A549 (cell line): ENCODE results near the gene PLEKHS1. TPM values are rescaled to one million over a fixed set of nuclear protein-coding genes. Genes with fewer than 3 reads are reported as not detected.

Experiments used
- ATAC-seq, 2 experiments: fragments of 200-7000 bp in 1 of 2; fragments of >200 bp in 1 of 2; cut with Nextera tagmentation in 1 of 2; cut with Tn5 transposase in 1 of 2; 3 replicates each; pipeline versions ENCODE4 v1.8.0 to v1.9.1; 2018 to 2020; ENCODE audit warnings: mild to moderate bottlenecking in 1 of 2, moderate library complexity in 1 of 2
- CTCF ChIA-PET: fragments of 300-600 bp; sonication (Branson Sonifier 250); formaldehyde crosslinking; extraction: SDS; loops from one replicate; lab custom pipeline; 2021; ENCODE audit warnings: antibody characterized with exemption, inconsistent platforms; lab: Yijun Ruan, JAX
- POLR2A ChIA-PET: fragments of 350-600 bp; formaldehyde crosslinking; extraction: SDS; loops from one replicate; lab custom pipeline; 2021; ENCODE audit warnings: antibody characterized with exemption, inconsistent platforms; lab: Yijun Ruan, JAX
- DNase-seq, 2 experiments: peaks; one replicate each; pipeline versions ENCODE4 v3.0.0 to v3.0.0-alpha.2; 2011 to 2016; ENCODE audit warnings: low read depth in 1 of 2, low spot score in 1 of 2
- FAIRE-seq: peaks from 2 replicates; lab custom pipeline; 2011; peaks lifted over from hg19 to GRCh38; lab: Jason Lieb, UNC
- H3K27ac ChIP-seq, 2 experiments: fragments of >200 bp; sonication (Bioruptor Twin); formaldehyde crosslinking; 3 replicates each; pipeline ENCODE4 v1.5.1; 2016 to 2017
- H3K4me1 ChIP-seq: fragments of >200 bp; sonication (Bioruptor Twin); formaldehyde crosslinking; 3 replicates; pipeline ENCODE4 v1.6.1; 2016
- H3K4me2 ChIP-seq: fragments of >200 bp; sonication (Bioruptor Twin); formaldehyde crosslinking; 3 replicates; pipeline ENCODE4 v1.6.1; 2016
- H3K4me3 ChIP-seq: fragments of >200 bp; sonication (Bioruptor Twin); formaldehyde crosslinking; 3 replicates; pipeline ENCODE4 v1.5.1; 2016
- H3K9me3 ChIP-seq: fragments of >200 bp; sonication (Bioruptor Twin); formaldehyde crosslinking; 3 replicates; pipeline ENCODE4 v1.6.1; 2016
- ATOH8 ChIP-seq: fragments of 250-450 bp; sonication (Bioruptor Pico); IDR thresholded peaks from 2 replicates; pipeline ENCODE4 v1.5.0; 2020; ENCODE audit warnings: low read depth, mild to moderate bottlenecking, moderate library complexity
- BCL3 ChIP-seq: fragments of >200 bp; sonication (Bioruptor Twin); formaldehyde crosslinking; IDR thresholded peaks from 3 replicates; pipeline ENCODE4 v1.6.1; 2016
- BHLHE40 ChIP-seq: IDR thresholded peaks from 2 replicates; pipeline ENCODE4 v1.6.1; 2012; ENCODE audit warnings: low read depth, low read length, inconsistent platforms
- CBX8 ChIP-seq: fragments of 200-600 bp; sonication (generic); IDR thresholded peaks from 2 replicates; pipeline ENCODE4 v1.6.1; 2016
- EHF ChIP-seq: fragments of 250-450 bp; sonication (Bioruptor Pico); IDR thresholded peaks from 2 replicates; pipeline ENCODE4 v1.5.0; 2020; ENCODE audit warnings: mild to moderate bottlenecking
- EHMT2 ChIP-seq: fragments of 200-600 bp; sonication (generic); IDR thresholded peaks from 2 replicates; pipeline ENCODE4 v1.6.1; 2016; ENCODE audit warnings: antibody characterized with exemption, low read depth, mild to moderate bottlenecking, moderate library complexity
- EP300 ChIP-seq, 2 experiments: fragments of >200 bp; sonication (Bioruptor Twin); formaldehyde crosslinking; IDR thresholded peaks; 2 replicates in 1 of 2; 3 replicates in 1 of 2; pipeline ENCODE4 v1.6.1; 2016 to 2017
- HMGXB4 ChIP-seq: fragments of 250-450 bp; sonication (Bioruptor Pico); IDR thresholded peaks from 2 replicates; pipeline ENCODE4 v1.5.0; 2021; ENCODE audit warnings: mild to moderate bottlenecking, moderate library complexity, borderline replicate concordance
- HOXB5 ChIP-seq: fragments of 250-450 bp; sonication (Bioruptor Pico); IDR thresholded peaks from 2 replicates; pipeline ENCODE4 v1.5.0; 2020; ENCODE audit warnings: mild to moderate bottlenecking, moderate library complexity
- JUN ChIP-seq, 2 experiments: fragments of >200 bp; sonication (Bioruptor Twin); formaldehyde crosslinking; IDR thresholded peaks; 2 replicates in 1 of 2; 3 replicates in 1 of 2; pipeline ENCODE4 v1.6.1; 2016 to 2017
- JUNB ChIP-seq: fragments of >200 bp; sonication (Bioruptor Twin); formaldehyde crosslinking; IDR thresholded peaks from 2 replicates; pipeline ENCODE4 v1.6.1; 2016
- KDM1A ChIP-seq: fragments of 200-600 bp; sonication (generic); IDR thresholded peaks from 2 replicates; pipeline ENCODE4 v1.6.1; 2016; ENCODE audit warnings: low read depth, mild to moderate bottlenecking
- MAFK ChIP-seq: fragments of 450-650 bp; IDR thresholded peaks from 2 replicates; pipeline ENCODE4 v1.6.1; 2014; ENCODE audit not compliant: partially characterized antibody
- MAZ ChIP-seq: fragments of 150-350 bp; IDR thresholded peaks from 2 replicates; pipeline ENCODE4 v1.6.1; 2014; ENCODE audit warnings: antibody characterized with exemption, low read depth, low read length, borderline replicate concordance
- NFE2L2 ChIP-seq: fragments of 150-350 bp; conservative IDR thresholded peaks from 2 replicates; pipeline ENCODE4 v1.6.1; 2014; ENCODE audit warnings: low read length
- NR3C1 ChIP-seq: fragments of >200 bp; sonication (Bioruptor Twin); formaldehyde crosslinking; IDR thresholded peaks from 3 replicates; pipeline ENCODE4 v1.6.1; 2017
- PHF8 ChIP-seq: fragments of 200-600 bp; sonication (generic); IDR thresholded peaks from 2 replicates; pipeline ENCODE4 v1.6.1; 2016; ENCODE audit warnings: low read depth, mild to moderate bottlenecking, antibody characterized with exemption, moderate library complexity, borderline replicate concordance
- RCOR1 ChIP-seq: fragments of 150-350 bp; IDR thresholded peaks from 2 replicates; pipeline ENCODE4 v1.6.1; 2014; ENCODE audit warnings: antibody characterized with exemption, low read length, low read depth
- ZSCAN20 ChIP-seq: fragments of 250-450 bp; sonication (Bioruptor Pico); IDR thresholded peaks from 2 replicates; pipeline ENCODE4 v1.8.0; 2022; ENCODE audit warnings: mild to moderate bottlenecking, moderate library complexity
- WGBS: methylation state at CpG from one replicate; pipeline ENCODE4 v1.1.6; 2017; ENCODE audit errors: missing lambda C conversion rate; 5-methylcytosine and 5-hydroxymethylcytosine counted together
- polyA plus RNA-seq, 4 experiments: library from polyadenylated mRNA; depleted of rRNA in 3 of 4; stranded (reverse); fragments of >200 nt; fragmentation: RNase III in 1 of 4; extraction: RNeasy Plus Mini Kit Qiagen cat#74134 plus additional on column Dnase treatment in 1 of 4; gene quantifications; 2 replicates in 3 of 4; 3 replicates in 1 of 4; pipeline ENCODE4 v1.2.3, GENCODE V29; 2011 to 2017

The PLEKHS1 gene
- polyA plus RNA-seq, 2 of the 4 experiments (the other 2 are of a cell fraction): 0.03 to 0.05 TPM

- no peak for DNase-seq
- POLR2A ChIA-PET: no interaction called here
- Histone ChIP-seq H3K4me3 (no peak overlapping the region), H3K9me3 (no peaks in the 10 kb centered on the region), H3K4me1 (peaks cover 16% of the 10 kb centered on the region), H3K27ac (no peak overlapping the region), H3K4me2 (no peak overlapping the region)
- no peak for ATAC-seq
- WGBS: 69% methylated on average over 9 of the region's 9 CpGs
- CTCF ChIA-PET: interaction anchor here (1.1 to 2.0 kb wide), 4 partner anchors 12 to 350 kb away, joined by 3 to 4 read pairs (median 3); no protein-coding TSS in a partner anchor
- no peak for FAIRE-seq
- TF ChIP-seq HOXB5 (CRISPR knock-in tag) (no peak), BCL3 (no peak), EP300 (IDR thresholded peaks at IDR 0.05) (no peak), RCOR1 (no peak), MAZ (no peak), EHMT2 (no peak), MAFK (no peak), KDM1A (no peak), PHF8 (no peak), EHF (CRISPR knock-in tag) (no peak), ZSCAN20 (CRISPR knock-in tag) (no peak), ATOH8 (CRISPR knock-in tag) (no peak), NR3C1 (no peak), JUNB (no peak)
Measured at GRCh38 chr10:113753020-113753692, 1.7 kb downstream of the PLEKHS1 start.

- FAIRE-seq (no peak), ATAC-seq (no peak), DNase-seq (no peak)
- ChIA-PET POLR2A (no interaction called here), CTCF (no interaction called here)
- Histone ChIP-seq H3K4me1 (peaks cover 12% of the 10 kb centered on the region), H3K4me3 (no peak overlapping the region), H3K27ac (no peak overlapping the region)
- WGBS: 58% methylated on average over 2 of the region's 3 CpGs
- TF ChIP-seq JUN (IDR thresholded peaks at IDR 0.05) (no peak), EP300 (IDR thresholded peaks at IDR 0.05) (no peak)
- TF ChIP-seq, all 56 proteins: peak for 0
- H3K9me3 ChIP-seq: no peaks in the 10 kb centered on the region
- no peak overlapping the region for H3K4me2 ChIP-seq
Measured at GRCh38 chr10:113754125-113754524, 2.6 kb downstream of the PLEKHS1 start.

GRCh38 chr10:113754768-113755167 is 3.3 kb downstream of the PLEKHS1 start:
- H3K27ac ChIP-seq: no peak overlapping the region
- H3K9me3 ChIP-seq: no peaks in the 10 kb centered on the region
- DNase-seq: no peak
- no peak for FAIRE-seq
- H3K4me3 ChIP-seq: no peak overlapping the region
- ATAC-seq: no peak
- H3K4me2 ChIP-seq: no peak overlapping the region
- CTCF ChIA-PET: no interaction called here
- WGBS: 84% methylated on average over 9 of the region's 9 CpGs
- TF ChIP-seq HMGXB4: no peak
- no peak for TF ChIP-seq BHLHE40
- no peak for TF ChIP-seq JUNB
- TF ChIP-seq NR3C1: no peak
- no peak for TF ChIP-seq NFE2L2
- no peak for TF ChIP-seq CBX8
- TF ChIP-seq EHF (CRISPR knock-in tag): no peak
- peaks cover 9% of the 10 kb centered on the region; the same call in 2 of the 3 replicates for H3K4me1 ChIP-seq
- POLR2A ChIA-PET: no interaction called here
